SKM-1 treated with dmso at 0.1 percent for 144 hours (cell line): ENCODE measurements around the gene TAF1A.
A peak's percentile ranks its signal among the peaks of the same experiment; 100 is the strongest.
"Not testable (repeated sequence)": the region's sequence is repeated elsewhere in the genome, so short reads cannot be mapped to it uniquely, and the experiment has no call there.

ENCODE experiments used
- DNase-seq: peaks from one replicate; lab custom pipeline; 2025; ENCODE audit not compliant: unreplicated experiment; lab: John Stamatoyannopoulos, UW

TAF1A gene

GRCh38 chr1:222589462-222590302, at the start of gene TAF1A:
Gene TAF1A (minus strand): TSS chr1:222589933.
- DNase-seq: peak; percentile 85

- peak; percentile 86 for DNase-seq
Measured at GRCh38 chr1:222634180-222635013, 44.7 kb upstream of the TAF1A start.

- DNase-seq: no peak
Measured at GRCh38 chr1:222632749-222633148, 43.0 kb upstream of the TAF1A start.

GRCh38 chr1:222631611-222632208, 42.0 kb upstream of the TAF1A start:
- DNase-seq: no peak

- no peak for DNase-seq
Measured at GRCh38 chr1:222629921-222630535, 40.3 kb upstream of the TAF1A start.

GRCh38 chr1:222627232-222627631, 37.5 kb upstream of the TAF1A start:
- DNase-seq: no peak

- no peak for DNase-seq
Measured at GRCh38 chr1:222624214-222624613, 34.5 kb upstream of the TAF1A start.

GRCh38 chr1:222623458-222623857, 33.7 kb upstream of the TAF1A start:
- DNase-seq: no peak

- DNase-seq: no peak
Measured at GRCh38 chr1:222622765-222623164, 33.0 kb upstream of the TAF1A start.

- no peak for DNase-seq
Measured at GRCh38 chr1:222620566-222620965, 30.8 kb upstream of the TAF1A start.

- DNase-seq: no peak
Measured at GRCh38 chr1:222618880-222619596, 29.3 kb upstream of the TAF1A start.

- DNase-seq: peak; percentile 75
Measured at GRCh38 chr1:222618001-222618879, 28.5 kb upstream of the TAF1A start, which contains the start of gene MIA3. Gene MIA3 (plus strand): TSS chr1:222618097. CDS start chr1:222618111, 14 bp downstream.

GRCh38 chr1:222617367-222617951, 27.7 kb upstream of the TAF1A start:
- peak; percentile 80 for DNase-seq

- no peak for DNase-seq
Measured at GRCh38 chr1:222616525-222616924, 26.8 kb upstream of the TAF1A start.

- DNase-seq: no peak
Measured at GRCh38 chr1:222613627-222614026, 23.9 kb upstream of the TAF1A start.

- DNase-seq: no peak
Measured at GRCh38 chr1:222610728-222611127, 21.0 kb upstream of the TAF1A start.

- not testable (repeated sequence) for DNase-seq
Measured at GRCh38 chr1:222609111-222609510, 19.4 kb upstream of the TAF1A start.

GRCh38 chr1:222606757-222607156, 17.0 kb upstream of the TAF1A start:
- no peak for DNase-seq

- no peak for DNase-seq
Measured at GRCh38 chr1:222601257-222601656, 11.5 kb upstream of the TAF1A start.
